ENCODE data around the gene CEMIP.

CEMIP gene

GRCh38 chr15:80850941-80851451 lies 71.8 kb downstream of the CEMIP start:
- no peak for DNase-seq (ENCODE audit: low read depth in 2 of 2)

DNA sequence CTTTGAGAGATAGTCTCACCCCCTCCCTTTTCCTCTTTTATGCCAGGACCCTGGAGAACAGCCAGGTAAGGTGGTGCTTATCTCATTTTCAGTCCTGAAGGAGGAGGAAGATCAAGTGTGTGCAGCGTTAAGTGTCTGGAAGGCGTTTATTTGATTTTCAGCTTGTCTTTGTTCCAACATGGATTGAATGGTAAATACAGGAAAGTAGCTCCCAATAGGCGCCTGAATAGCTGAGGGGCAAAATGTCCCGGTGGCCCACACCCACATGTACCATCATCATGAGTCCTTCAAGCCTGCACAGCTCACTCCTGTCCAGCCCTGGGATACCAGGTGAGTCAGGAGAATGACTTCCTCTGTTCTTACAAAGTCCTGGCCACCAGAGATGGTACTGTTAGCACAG lies 73.5 kb downstream of the CEMIP start:
- no peak for DNase-seq (ENCODE audit: low read depth in 2 of 2)

DNA sequence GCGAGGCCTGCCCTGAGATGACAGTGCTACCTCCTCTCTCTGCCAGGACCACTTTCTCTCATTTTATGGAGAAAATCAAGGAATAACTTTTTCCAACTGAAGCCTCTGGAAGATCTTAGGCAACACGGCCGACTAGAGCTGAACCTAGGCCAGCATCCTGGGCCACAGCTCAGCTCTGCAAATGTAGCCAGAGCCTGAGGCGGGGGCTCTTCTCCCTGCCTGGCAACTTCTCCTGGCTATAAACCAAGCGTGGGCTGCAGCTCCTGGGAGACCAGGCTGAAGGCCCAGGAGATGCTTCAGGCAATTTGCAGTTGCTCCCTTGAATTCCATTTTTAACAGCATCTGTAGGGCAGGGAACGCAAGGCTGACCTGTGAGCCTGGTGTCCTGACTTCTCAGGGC lies 74.9 kb downstream of the CEMIP start:
- DNase-seq (ENCODE audit: low read depth in 2 of 2) = no peak

DNA sequence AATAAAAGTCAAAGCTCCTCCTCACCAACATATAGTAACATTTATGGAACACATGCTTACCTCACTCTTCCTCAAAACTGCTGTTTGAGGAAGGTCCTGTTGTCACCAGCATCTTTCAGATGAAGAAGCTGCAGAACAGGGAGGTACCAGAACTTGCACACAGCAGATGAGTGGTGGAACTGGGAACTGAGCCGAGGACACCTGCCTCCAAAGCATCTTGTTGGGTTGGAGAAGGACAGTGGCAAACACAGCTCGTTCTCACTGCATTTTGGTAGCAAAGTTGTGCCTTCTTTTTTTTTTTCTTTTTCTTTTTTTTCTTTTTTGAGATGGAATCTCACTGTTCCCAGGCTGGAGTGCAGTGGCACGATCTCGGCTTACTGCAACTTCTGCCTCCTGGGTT lies 76.0 kb downstream of the CEMIP start:
- no peak for DNase-seq (ENCODE audit: low read depth in 2 of 2)

DNA sequence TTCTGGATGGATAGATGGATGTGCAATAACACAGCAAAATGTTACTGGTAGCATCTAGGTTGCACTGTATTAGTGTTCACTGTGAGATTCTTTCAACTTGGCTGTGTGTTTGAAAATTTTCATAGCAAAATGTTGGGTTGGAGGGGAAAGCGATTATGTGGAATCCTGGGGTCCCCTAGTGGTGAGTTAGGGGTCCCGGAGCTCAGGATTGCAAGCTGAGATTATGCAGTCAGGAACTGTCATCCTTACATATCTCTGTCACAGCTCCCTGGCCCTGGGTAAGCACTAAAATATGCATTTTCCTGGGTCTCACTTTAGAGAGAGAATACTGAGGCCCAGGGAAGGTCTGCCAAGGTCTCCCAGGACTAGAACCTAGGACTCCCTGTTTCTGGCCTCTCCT lies 77.2 kb downstream of the CEMIP start:
- no peak for DNase-seq (ENCODE audit: low read depth in 2 of 2)

GRCh38 chr15:80856809-80857377 lies 77.7 kb downstream of the CEMIP start:
- DNase-seq (ENCODE audit: low read depth in 2 of 2) = no peak

DNA sequence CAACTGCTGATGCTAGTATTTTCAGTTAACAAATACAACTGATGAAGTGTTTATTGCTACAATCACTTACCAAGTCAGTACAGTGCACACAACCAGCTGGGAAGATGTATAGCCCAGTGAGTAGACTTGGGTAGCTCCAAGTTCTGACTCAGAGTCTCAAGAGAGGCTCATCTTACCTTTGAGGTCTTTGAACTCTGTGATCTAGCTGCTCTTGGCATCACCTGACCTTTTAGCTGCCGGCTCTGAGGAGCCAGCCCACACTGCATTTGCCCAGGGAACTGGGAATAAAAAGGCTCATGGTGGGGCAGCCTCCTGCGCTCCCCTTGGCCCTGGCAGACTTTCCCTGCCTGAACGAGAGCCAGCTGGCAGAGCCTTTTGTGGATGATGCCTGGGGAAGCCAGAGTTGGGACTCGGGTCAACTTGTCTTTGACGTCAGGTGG lies 82.6 kb downstream of the CEMIP start:
- no peak for DNase-seq (ENCODE audit: low read depth in 2 of 2)

DNA sequence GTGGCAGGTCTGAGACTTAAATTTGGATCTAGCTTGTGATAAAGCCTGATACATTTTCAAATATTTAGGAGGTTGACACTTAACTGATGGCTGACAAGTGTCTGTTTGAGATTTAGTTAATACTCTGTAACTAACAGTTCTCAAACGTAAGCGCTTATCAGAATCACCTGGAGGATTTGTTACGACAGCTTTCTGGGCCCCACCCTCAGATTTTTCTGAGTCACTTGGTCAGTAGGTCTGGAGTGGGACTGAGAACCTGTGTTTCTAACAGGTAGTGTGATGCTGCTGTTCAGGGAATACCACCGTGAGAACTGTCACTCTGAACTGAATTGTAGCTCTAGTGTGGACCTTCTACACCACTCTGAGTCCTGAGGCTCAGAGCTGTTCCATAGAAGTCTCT lies 85.5 kb downstream of the CEMIP start:
- DNase-seq (ENCODE audit: low read depth in 2 of 2) = no peak

DNA sequence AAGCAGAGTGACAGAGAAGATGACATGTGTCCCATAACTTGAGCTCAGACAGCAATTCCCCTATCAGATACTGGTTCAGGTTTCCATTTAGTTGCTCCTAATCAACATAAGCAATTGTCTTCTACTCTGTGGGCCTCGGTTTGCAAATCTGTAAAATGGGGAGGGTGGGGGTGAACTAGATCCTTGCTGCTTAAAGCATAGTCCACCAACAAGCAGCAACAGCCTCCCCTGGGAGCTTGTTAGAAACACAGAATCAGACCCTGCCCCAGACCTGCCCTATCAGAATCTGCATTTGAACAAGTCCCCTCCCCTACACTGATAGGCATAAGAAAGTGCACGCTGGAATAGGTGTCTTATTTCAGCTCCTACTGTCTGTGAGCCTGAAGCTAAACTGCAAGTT lies 87.8 kb downstream of the CEMIP start:
- no peak for DNase-seq (ENCODE audit: low read depth in 2 of 2)

GRCh38 chr15:80870366-80870765 lies 91.2 kb downstream of the CEMIP start:
- DNase-seq (ENCODE audit: low read depth in 2 of 2) = no peak

DNA sequence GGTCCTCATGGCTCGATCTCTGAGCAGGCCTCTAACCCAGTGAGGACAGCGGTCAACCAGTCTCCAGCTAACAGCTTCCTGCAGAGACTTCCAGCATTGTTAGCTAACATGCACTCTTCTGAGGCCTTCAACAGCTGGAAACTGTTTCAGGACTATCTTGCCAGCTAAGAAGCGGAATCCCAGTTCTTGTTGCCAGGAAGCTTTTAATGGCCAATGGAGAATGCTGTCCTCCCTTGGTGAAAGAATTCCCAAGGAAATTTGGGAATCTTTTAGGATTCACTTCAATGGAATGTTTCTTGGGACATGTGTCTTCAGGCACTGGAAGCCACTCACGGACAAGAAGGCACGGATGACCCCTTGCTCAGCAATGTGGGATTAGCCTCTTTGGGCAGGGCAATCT lies 91.7 kb downstream of the CEMIP start:
- DNase-seq (ENCODE audit: low read depth in 2 of 2) = no peak

DNA sequence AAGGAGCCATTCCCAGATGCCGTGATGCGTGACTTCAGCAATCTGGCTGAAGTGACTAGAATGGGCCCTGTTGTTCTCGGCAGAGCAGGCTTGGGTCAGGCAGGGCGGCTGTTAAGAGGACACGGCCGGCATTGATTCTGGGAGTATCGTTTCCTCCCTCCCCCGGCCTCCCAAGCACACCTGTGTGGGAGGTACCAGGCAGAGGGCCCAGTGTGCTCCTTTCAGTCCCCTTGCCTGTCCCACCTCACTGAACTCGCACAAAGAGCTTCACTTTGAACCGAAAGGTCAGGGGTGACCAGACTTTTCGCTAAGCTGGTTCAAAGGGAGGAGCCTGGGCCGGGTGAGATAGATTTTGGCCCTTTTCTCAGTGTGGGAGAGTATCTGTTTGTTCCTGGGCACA lies 92.7 kb downstream of the CEMIP start:
- DNase-seq (ENCODE audit: low read depth in 2 of 2) = no peak

GRCh38 chr15:80873366-80873952 lies 94.3 kb downstream of the CEMIP start:
- no peak for DNase-seq (ENCODE audit: low read depth in 2 of 2)

DNA sequence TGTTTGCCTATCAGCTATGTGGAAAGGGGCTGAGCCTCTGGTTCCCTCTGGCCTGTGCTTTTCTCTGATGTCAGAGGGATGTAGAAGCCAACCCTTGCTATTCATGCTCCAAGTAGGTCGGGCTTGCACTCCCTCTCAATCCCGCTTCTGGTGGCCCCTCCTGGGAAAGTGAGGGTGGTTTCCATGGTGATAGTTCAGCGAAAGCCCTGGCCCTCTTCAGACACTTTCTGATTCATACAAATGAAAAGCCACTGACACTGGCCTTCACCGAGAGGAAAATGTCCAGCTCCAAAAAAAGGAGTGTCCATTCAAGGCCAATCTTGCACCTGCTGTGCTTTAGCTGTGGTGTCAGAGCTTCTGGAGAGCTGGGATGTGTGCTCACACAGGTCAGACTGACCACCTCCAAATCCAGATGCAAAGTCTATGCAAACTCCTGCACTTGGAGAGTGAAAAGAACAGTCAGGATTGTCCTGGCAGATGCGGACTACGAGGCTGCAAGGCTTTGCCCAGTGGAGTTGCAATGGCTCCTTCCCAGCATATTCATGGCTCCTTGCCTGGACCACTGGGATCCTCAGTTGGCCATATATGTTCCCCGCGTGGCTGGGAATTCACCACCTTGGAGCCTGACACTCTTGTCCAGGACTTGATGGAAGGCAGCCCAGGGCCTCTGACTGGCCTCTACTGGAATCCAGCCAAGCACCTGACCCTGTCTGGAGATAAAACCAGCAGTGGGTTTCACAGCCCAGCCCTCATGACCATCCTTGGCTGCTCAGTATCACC lies 96.6 kb downstream of the CEMIP start:
- no peak for DNase-seq (ENCODE audit: low read depth in 2 of 2)

- no peak for DNase-seq (ENCODE audit: low read depth in 2 of 2)
Measured at GRCh38 chr15:80876348-80876674, 97.1 kb downstream of the CEMIP start.

DNA sequence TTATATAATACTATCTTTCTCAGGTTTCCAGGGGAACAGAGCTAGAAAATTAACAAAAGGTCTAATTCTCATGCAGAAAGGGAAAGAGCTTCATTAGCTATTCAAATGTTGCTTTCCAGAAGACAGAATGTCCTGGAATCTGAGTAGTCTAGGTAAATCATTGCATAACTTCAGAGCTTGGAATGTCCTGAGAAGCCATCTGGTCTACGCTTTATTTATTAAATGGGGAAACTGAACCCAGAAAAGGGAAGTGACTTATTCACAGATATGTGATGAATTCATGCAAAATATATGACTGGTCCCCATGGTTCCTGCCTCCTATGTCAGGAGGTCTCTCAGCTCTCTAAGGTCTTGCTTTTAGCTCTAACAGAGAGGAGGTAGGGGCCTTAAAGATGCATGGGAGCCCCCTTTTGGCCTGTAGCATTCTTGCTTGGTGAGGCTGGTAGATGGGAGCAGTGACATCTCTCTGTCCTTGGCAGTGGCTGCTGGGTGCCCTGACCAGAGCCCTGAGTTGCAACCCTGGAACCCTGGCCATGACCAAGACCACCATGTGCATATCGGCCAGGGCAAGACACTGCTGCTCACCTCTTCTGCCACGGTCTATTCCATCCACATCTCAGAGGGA lies 99.2 kb downstream of the CEMIP start:
- DNase-seq (ENCODE audit: low read depth in 2 of 2) = no peak

GRCh38 chr15:80878867-80879250 lies 99.7 kb downstream of the CEMIP start:
- no peak for DNase-seq (ENCODE audit: low read depth in 2 of 2)

GRCh38 chr15:80880086-80880485 lies 100.9 kb downstream of the CEMIP start:
- no peak for DNase-seq (ENCODE audit: low read depth in 2 of 2)

DNA sequence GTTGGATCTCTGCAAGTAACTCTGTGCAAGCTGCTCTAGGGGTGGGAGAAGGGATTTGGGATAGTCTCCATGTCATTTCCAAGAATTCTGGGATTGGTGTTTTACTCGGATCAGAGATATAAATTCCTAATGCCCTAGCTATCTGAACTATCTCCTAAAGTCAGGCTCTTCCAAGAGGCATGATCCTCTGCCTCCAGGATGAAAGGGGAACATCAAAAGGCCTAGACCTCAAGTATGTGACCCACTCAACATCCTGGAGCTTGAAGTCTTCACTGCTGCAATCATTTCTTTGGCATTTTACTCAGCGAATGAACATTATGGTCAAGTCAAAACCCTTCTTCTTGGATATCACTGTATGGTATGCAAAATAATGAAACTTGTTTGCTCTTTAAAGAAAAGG lies 104.5 kb downstream of the CEMIP start:
- DNase-seq (ENCODE audit: low read depth in 2 of 2) = no peak

DNA sequence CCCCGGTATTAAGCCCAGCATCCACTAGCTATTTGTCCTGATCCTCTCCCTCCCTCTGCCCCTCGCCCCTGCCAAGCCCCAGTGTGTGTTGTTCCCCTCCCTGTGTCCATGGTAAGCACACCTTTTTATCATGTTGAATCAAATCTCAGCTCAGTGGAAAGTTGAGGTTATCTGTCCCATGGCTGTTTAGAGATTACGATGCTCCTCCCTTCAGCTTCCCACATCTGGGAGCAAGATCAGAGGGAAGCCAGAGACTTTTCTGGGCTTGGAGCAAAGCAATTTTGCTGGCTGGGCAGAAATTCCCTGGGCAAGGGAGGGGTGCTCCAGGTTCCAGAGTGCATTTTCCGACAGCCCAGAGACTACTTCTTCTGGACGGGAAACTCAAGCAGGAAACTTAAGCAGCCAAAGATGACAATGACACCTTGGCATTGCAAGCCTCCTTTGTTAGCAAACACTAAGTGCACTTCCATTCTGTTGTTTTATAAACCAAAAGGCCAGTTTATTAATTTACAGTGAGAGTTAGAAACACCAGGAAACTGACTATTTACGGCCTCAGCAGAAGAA lies 105.9 kb downstream of the CEMIP start:
- no peak for DNase-seq (ENCODE audit: low read depth in 2 of 2)

GRCh38 chr15:80887148-80887547 lies 108.0 kb downstream of the CEMIP start:
- DNase-seq (ENCODE audit: low read depth in 2 of 2) = no peak

- no peak for DNase-seq (ENCODE audit: low read depth in 2 of 2)
Measured at GRCh38 chr15:80888846-80889245, 109.7 kb downstream of the CEMIP start.
